Ishikawa (cell line): ENCODE results near the gene SGPP2.

Source experiments
- CEBPB ChIP-seq: IDR thresholded peaks from 2 replicates; pipeline ENCODE4 v1.6.1; 2012
- CREB1 ChIP-seq: IDR thresholded peaks from 2 replicates; pipeline ENCODE4 v1.6.1; 2012; ENCODE audit warnings: low read depth
- EGR1 ChIP-seq: IDR thresholded peaks from 2 replicates; pipeline ENCODE4 v1.6.1; 2012
- EP300 ChIP-seq: IDR thresholded peaks from 2 replicates; pipeline ENCODE4 v1.6.1; 2012; ENCODE audit warnings: borderline replicate concordance
- FOXM1 ChIP-seq: IDR thresholded peaks from 2 replicates; pipeline ENCODE4 v1.6.1; 2012; ENCODE audit warnings: low read depth, borderline replicate concordance
- MAX ChIP-seq: IDR thresholded peaks from 2 replicates; pipeline ENCODE4 v1.6.1; 2012
- NFIC ChIP-seq: IDR thresholded peaks from 2 replicates; pipeline ENCODE4 v1.6.1; 2012
- RAD21 ChIP-seq: IDR thresholded peaks from 2 replicates; pipeline ENCODE4 v1.6.1; 2012; ENCODE audit warnings: low read depth
- REST ChIP-seq: IDR thresholded peaks from 2 replicates; pipeline ENCODE4 v1.6.1; 2012; ENCODE audit warnings: low read depth, mild to moderate bottlenecking
- TAF1 ChIP-seq: IDR thresholded peaks from 2 replicates; pipeline ENCODE4 v1.6.1; 2012; ENCODE audit warnings: low read depth, mild to moderate bottlenecking
- TCF12 ChIP-seq: IDR thresholded peaks from 2 replicates; pipeline ENCODE4 v1.6.1; 2012; ENCODE audit warnings: low read depth
- TEAD4 ChIP-seq: IDR thresholded peaks from 2 replicates; pipeline ENCODE4 v1.6.1; 2012
- YY1 ChIP-seq: IDR thresholded peaks from 2 replicates; pipeline ENCODE4 v1.6.1; 2012; ENCODE audit warnings: low read depth
- ZBTB7A ChIP-seq: IDR thresholded peaks from 2 replicates; pipeline ENCODE4 v1.6.1; 2012; ENCODE audit warnings: low read depth
- TF ChIP-seq, protein P1 (sequence below): IDR thresholded peaks from 2 replicates; pipeline ENCODE4 v1.6.1; 2012

SGPP2 gene

GRCh38 chr2:222609381-222609780 is 185.0 kb downstream of the SGPP2 start:
- TF ChIP-seq EGR1, result no peak
- TF ChIP-seq TCF12, result no peak
- TF ChIP-seq ZBTB7A, result no peak
- no peak for TF ChIP-seq RAD21
- no peak for TF ChIP-seq TEAD4
- no peak for TF ChIP-seq YY1
- TF ChIP-seq CEBPB, result no peak
- TF ChIP-seq CREB1, result no peak
- no peak for TF ChIP-seq TAF1
- TF ChIP-seq, protein P1, sequence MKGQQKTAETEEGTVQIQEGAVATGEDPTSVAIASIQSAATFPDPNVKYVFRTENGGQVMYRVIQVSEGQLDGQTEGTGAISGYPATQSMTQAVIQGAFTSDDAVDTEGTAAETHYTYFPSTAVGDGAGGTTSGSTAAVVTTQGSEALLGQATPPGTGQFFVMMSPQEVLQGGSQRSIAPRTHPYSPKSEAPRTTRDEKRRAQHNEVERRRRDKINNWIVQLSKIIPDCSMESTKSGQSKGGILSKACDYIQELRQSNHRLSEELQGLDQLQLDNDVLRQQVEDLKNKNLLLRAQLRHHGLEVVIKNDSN, result no peak
- TF ChIP-seq NFIC, result no peak
- no peak for TF ChIP-seq REST
- TF ChIP-seq EP300, result no peak
- TF ChIP-seq MAX, result no peak
- no peak for TF ChIP-seq FOXM1
